ENCODE results near the gene PRR16.
A peak's percentile ranks its signal among the peaks of the same experiment; 100 is the strongest.

PRR16 gene

GRCh38 chr5:120516805-120517204 is 52.7 kb downstream of the PRR16 start:
- no peak for DNase-seq (ENCODE audit: low read depth)

- no peak for DNase-seq (ENCODE audit: low read depth)
Measured at GRCh38 chr5:120517607-120518252, 53.6 kb downstream of the PRR16 start.

GRCh38 chr5:120518581-120518980 is 54.5 kb downstream of the PRR16 start:
- no peak for DNase-seq (ENCODE audit: low read depth)

- DNase-seq (ENCODE audit: low read depth), result no peak
Measured at GRCh38 chr5:120527251-120527650, 63.2 kb downstream of the PRR16 start.

- DNase-seq (ENCODE audit: low read depth), result no peak
Measured at GRCh38 chr5:120528609-120529008, 64.5 kb downstream of the PRR16 start.

- DNase-seq (ENCODE audit: low read depth), result no peak
Measured at GRCh38 chr5:120529386-120529785, 65.3 kb downstream of the PRR16 start.

GRCh38 chr5:120531215-120531614 is 67.1 kb downstream of the PRR16 start:
- DNase-seq (ENCODE audit: low read depth), result no peak

GRCh38 chr5:120532835-120533234 is 68.7 kb downstream of the PRR16 start:
- DNase-seq (ENCODE audit: low read depth), result no peak

GRCh38 chr5:120533581-120533980 is 69.5 kb downstream of the PRR16 start:
- DNase-seq (ENCODE audit: low read depth), result no peak

- DNase-seq (ENCODE audit: low read depth), result no peak
Measured at GRCh38 chr5:120535900-120536299, 71.8 kb downstream of the PRR16 start.

GRCh38 chr5:120538149-120538548 is 74.0 kb downstream of the PRR16 start:
- DNase-seq (ENCODE audit: low read depth), result no peak

GRCh38 chr5:120538644-120539043 is 74.5 kb downstream of the PRR16 start:
- DNase-seq (ENCODE audit: low read depth), result no peak

- DNase-seq (ENCODE audit: low read depth), result no peak
Measured at GRCh38 chr5:120539471-120539870, 75.4 kb downstream of the PRR16 start.

GRCh38 chr5:120540097-120540496 is 76.0 kb downstream of the PRR16 start:
- no peak for DNase-seq (ENCODE audit: low read depth)

- DNase-seq (ENCODE audit: low read depth), result no peak
Measured at GRCh38 chr5:120544043-120544442, 79.9 kb downstream of the PRR16 start.

- DNase-seq (ENCODE audit: low read depth), result no peak
Measured at GRCh38 chr5:120545007-120545406, 80.9 kb downstream of the PRR16 start.

GRCh38 chr5:120545951-120546350 is 81.9 kb downstream of the PRR16 start:
- DNase-seq (ENCODE audit: low read depth), result no peak

GRCh38 chr5:120546922-120547321 is 82.8 kb downstream of the PRR16 start:
- no peak for DNase-seq (ENCODE audit: low read depth)

GRCh38 chr5:120550358-120550757 is 86.3 kb downstream of the PRR16 start:
- DNase-seq (ENCODE audit: low read depth), result no peak

GRCh38 chr5:120552638-120553037 is 88.5 kb downstream of the PRR16 start:
- no peak for DNase-seq (ENCODE audit: low read depth)

- DNase-seq (ENCODE audit: low read depth), result peak; percentile 3
Measured at GRCh38 chr5:120555345-120555744, 91.2 kb downstream of the PRR16 start.

GRCh38 chr5:120564013-120564412 is 99.9 kb downstream of the PRR16 start:
- DNase-seq (ENCODE audit: low read depth), result no peak

GRCh38 chr5:120567066-120567465 is 103.0 kb downstream of the PRR16 start:
- no peak for DNase-seq (ENCODE audit: low read depth)

GRCh38 chr5:120567921-120568320 is 103.8 kb downstream of the PRR16 start:
- no peak for DNase-seq (ENCODE audit: low read depth)

- no peak for DNase-seq (ENCODE audit: low read depth)
Measured at GRCh38 chr5:120568711-120569110, 104.6 kb downstream of the PRR16 start.

All from CMK (cell line).